Gastrocnemius medialis (tissue), 4 donors: Measurements from ENCODE around the gene RNF114. TPM values are rescaled to one million over a fixed set of nuclear protein-coding genes. Genes with fewer than 3 reads are reported as not detected.

Experiments
- ATAC-seq, 2 donors: fragments of 150-250 bp; one replicate each; pipeline ENCODE4 v1.9.1; 2016
- DNase-seq, 2 donors: peaks; one replicate each; pipeline ENCODE4 v3.0.0-alpha.2; 2019
- H3K27ac ChIP-seq, 4 donors: fragments of 200-600 bp; sonication (generic); 1 replicate in 1 of 4; 2 replicates in 3 of 4; pipeline ENCODE4 v1.5.1; 2016 to 2018; ENCODE audit warnings: mild to moderate bottlenecking in 2 of 4, moderate library complexity in 1 of 4
- H3K27me3 ChIP-seq, 3 donors: fragments of 200-600 bp; sonication (generic) in 2 of 3; 1 replicate in 1 of 3; 2 replicates in 2 of 3; pipeline versions ENCODE4 v1.5.1 to v1.6.0; 2016 to 2019; ENCODE audit warnings: mild to moderate bottlenecking in 1 of 3, moderate library complexity in 1 of 3
- H3K36me3 ChIP-seq, 2 donors: fragments of 200-600 bp; sonication (generic) in 1 of 2; one replicate each; pipeline ENCODE4 v1.5.1; 2017 to 2018
- H3K4me1 ChIP-seq, 2 donors: fragments of 200-600 bp; sonication (generic) in 1 of 2; one replicate each; pipeline ENCODE4 v1.5.1; 2016 to 2017; ENCODE audit warnings: mild to moderate bottlenecking in 2 of 2
- H3K4me3 ChIP-seq, 4 donors: fragments of 200-600 bp; sonication (generic) in 3 of 4; 1 replicate in 1 of 4; 2 replicates in 3 of 4; pipeline ENCODE4 v1.5.1; 2016 to 2019; ENCODE audit warnings: mild to moderate bottlenecking in 2 of 4
- H3K9me3 ChIP-seq, 3 donors: fragments of 200-600 bp; sonication (generic) in 2 of 3; 1 replicate in 1 of 3; 2 replicates in 2 of 3; pipeline ENCODE4 v1.5.1; 2016 to 2019
- POLR2A ChIP-seq, 2 donors: fragments of 450-650 bp; IDR thresholded peaks; one replicate each; pipeline ENCODE4 v1.6.1; 2017; ENCODE audit warnings: antibody characterized with exemption in 2 of 2, mild to moderate bottlenecking in 2 of 2, moderate library complexity in 2 of 2
- in situ Hi-C, 4 donors: fragments of 200-750 bp; cut with MboI; loops; one replicate each; pipeline versions ENCODE4 v1.15.0 to v1.8.0; 2017; ENCODE audit warnings: low sequenced_read_pairs in 4 of 4
- intact Hi-C: fragments of 100-400 bp; cut with DNase I; formaldehyde crosslinking; loops from one replicate; pipeline ENCODE4 v1.15.1; 2023; ENCODE audit warnings: low total_unique reads
- total RNA-seq, 4 donors: library from RNA; depleted of rRNA; stranded (reverse); fragments of >200 nt; gene quantifications; one replicate each; pipeline versions ENCODE4 v1.1.0 to v1.2.3, GENCODE V29; 2016
- TF ChIP-seq, protein P1 (sequence below), 5 experiments: fragments of 450-650 bp in 3 of 5; fragments of 200-600 bp in 2 of 5; sonication (generic) in 2 of 5; IDR thresholded peaks in 4 of 5; conservative IDR thresholded peaks in 1 of 5; 1 replicate in 4 of 5; 2 replicates in 1 of 5; pipeline ENCODE4 v1.5.1; 2016 to 2019; ENCODE audit warnings: antibody characterized with exemption in 5 of 5, mild to moderate bottlenecking in 3 of 5, moderate library complexity in 3 of 5

RNF114 gene
- total RNA-seq, 4 donors from 2014 or later: 133 to 216 (median 172) TPM

DNA sequence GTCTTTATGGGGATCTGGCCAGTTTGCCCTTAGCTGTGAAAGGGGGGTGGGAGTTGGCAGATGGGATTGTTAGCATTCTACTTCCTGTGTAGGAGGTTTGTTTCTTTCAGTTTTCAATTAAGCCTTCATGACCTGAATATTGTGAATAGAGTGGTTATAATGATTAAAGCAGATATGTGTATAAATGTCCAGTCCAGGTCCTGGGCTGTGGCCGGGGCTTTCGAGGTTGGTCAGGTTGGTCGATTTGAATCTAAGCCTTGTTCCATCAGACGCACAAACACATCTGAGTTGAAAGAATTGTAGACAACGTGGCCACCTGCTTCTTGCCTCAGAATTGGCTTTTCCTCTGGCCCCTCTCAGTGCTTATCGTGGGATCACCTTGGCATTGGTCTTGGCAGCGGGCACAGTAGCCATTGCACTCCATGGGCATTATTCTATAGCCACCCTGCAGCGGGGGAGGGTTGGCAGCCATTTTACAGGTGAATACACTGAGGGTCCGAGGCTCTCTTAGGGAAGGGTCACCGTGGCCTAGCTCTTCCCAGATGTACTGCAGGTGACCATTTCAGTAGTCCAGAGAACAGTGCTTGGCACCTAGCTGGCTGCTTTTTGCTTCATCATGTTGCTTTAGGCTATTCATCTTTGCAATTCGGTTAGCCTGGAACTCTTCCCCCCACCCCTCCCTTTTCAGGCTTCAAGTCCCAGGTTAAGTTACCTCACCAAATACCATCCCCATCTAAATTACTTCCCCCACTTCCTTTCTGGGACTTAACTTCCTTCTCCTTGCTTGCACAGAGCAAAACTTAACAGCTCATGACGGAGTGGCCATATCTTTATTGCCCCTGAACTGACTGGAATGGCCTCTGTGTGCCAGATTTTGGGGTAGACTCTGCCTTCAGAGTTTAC is 1.1 kb downstream of the RNF114 start:
- in situ Hi-C loops: no loop called here

DNA sequence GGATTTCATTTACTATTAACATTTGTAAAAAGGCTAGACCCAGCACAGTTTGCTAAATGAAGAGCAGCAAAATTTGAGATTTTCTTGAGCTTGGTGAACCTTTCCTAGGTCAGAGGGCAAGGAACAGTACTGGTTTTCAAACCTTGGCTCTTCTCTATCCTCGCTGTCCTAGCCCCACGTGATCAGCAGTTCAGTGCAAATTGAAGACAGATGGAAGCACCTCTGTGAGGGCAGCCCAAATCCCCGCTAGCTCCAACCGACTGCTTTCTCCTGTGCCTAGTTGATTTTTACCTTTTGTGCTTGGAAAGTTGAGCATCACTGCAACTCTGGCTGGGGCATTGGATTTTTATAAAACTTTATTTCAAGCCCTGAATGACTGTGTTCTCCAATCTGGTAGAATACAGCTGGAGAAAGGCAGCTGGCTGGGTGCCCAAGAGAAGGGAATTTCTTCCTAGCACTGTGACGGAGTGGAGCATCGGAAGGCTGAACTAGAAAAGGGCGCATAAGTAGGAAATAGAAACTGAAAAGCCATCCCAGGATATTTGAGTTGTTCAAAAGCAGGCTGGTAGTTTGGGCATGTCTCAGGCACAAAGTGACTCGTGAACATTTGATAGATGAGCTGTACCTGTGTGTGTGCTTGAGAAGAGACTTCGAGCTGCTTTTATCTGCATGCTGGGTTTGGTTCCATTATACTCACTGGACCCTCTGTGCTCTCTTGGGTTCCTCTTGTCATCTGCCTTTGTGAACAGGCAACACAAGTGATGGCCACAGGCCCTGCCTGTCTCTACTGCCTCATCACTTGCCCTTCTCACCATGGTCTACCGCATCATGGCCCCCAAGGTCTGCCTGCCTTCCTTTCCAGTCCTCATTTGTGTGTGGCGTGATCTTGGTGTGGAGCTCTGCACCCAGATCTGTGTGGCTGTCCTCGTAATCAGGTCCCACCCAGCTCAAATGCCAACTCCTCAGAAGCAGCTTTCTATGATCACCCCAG is 2.3 kb downstream of the RNF114 start:
- intact Hi-C loops: loop anchor here (10.0 kb wide), 1 partner anchor 996 kb away; the partner anchor contains the start of gene ADNP
- in situ Hi-C loops: no loop called here
- peaks cover 51 to 53% of the 10 kb centered on the region in 2 donors for H3K4me1 ChIP-seq
- no peaks in the 10 kb centered on the region for H3K27me3 ChIP-seq
- TF ChIP-seq, protein P1, sequence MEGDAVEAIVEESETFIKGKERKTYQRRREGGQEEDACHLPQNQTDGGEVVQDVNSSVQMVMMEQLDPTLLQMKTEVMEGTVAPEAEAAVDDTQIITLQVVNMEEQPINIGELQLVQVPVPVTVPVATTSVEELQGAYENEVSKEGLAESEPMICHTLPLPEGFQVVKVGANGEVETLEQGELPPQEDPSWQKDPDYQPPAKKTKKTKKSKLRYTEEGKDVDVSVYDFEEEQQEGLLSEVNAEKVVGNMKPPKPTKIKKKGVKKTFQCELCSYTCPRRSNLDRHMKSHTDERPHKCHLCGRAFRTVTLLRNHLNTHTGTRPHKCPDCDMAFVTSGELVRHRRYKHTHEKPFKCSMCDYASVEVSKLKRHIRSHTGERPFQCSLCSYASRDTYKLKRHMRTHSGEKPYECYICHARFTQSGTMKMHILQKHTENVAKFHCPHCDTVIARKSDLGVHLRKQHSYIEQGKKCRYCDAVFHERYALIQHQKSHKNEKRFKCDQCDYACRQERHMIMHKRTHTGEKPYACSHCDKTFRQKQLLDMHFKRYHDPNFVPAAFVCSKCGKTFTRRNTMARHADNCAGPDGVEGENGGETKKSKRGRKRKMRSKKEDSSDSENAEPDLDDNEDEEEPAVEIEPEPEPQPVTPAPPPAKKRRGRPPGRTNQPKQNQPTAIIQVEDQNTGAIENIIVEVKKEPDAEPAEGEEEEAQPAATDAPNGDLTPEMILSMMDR (IDR thresholded peaks at IDR 0.05 in 4 of 5, conservative IDR thresholded peaks at IDR 0.05 in 1 of 5): no peak
- no peak for TF ChIP-seq POLR2A (IDR thresholded peaks at IDR 0.05)
- DNase-seq (peak in 1 of 2 donors; percentile 28), ATAC-seq (no peak)
- peak overlapping the region; percentile 88 to 99 (median 96) for H3K4me3 ChIP-seq
- H3K36me3 ChIP-seq: peaks cover 0 to 32% of the 10 kb centered on the region in 2 donors
- H3K27ac ChIP-seq: peak overlapping the region; percentile 95 to 100 (median 98)
- H3K9me3 ChIP-seq: no peaks in the 10 kb centered on the region

More for the DNA sequence above, 1.1 kb downstream of the RNF114 start:
- H3K36me3 ChIP-seq: peaks cover 0 to 20% of the 10 kb centered on the region in 2 donors
- no peaks in the 10 kb centered on the region for H3K9me3 ChIP-seq
- peak overlapping the region; percentile 88 to 99 (median 96) for H3K4me3 ChIP-seq
- H3K27me3 ChIP-seq: no peaks in the 10 kb centered on the region
- intact Hi-C loops: loop anchor here (2.0 to 10.0 kb wide), 2 partner anchors 22 to 998 kb away; partner anchors contain the start of genes ADNP and SPATA2
- ATAC-seq: peak in 1 of 2 donors; percentile 24
- H3K27ac ChIP-seq: peak overlapping the region; percentile 95 to 100 (median 98)
- DNase-seq: peak in 1 of 2 donors; percentile 51
- TF ChIP-seq, protein P1 (IDR thresholded peaks at IDR 0.05 in 4 of 5, conservative IDR thresholded peaks at IDR 0.05 in 1 of 5): no peak
- no peak for TF ChIP-seq POLR2A (IDR thresholded peaks at IDR 0.05)
- H3K4me1 ChIP-seq: peaks cover 48 to 51% of the 10 kb centered on the region in 2 donors

DNA sequence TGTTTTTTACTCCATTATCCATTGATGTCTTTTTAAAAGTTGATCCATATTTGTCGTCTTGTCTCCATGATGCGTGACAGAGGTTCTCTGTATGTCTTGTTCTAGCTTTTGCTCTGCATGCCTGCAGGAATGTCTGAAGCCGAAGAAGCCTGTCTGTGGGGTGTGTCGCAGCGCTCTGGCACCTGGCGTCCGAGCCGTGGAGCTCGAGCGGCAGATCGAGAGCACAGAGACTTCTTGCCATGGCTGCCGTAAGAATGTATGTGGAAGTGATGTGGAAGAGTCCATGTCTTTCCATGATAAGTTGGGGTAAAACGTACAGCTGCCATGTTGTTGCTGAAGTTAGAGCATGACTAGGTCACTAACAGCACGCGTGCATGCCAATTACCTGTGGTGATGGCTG is 5.3 kb downstream of the RNF114 start:
- intact Hi-C loops (no loop called here), in situ Hi-C loops (no loop called here)
- Histone ChIP-seq H3K27ac (peak overlapping the region in 1 of 4 donors; percentile 95), H3K4me1 (peaks cover 56 to 60% of the 10 kb centered on the region in 2 donors), H3K36me3 (peaks cover 4 to 54% of the 10 kb centered on the region in 2 donors), H3K27me3 (no peaks in the 10 kb centered on the region), H3K9me3 (no peaks in the 10 kb centered on the region), H3K4me3 (no peak overlapping the region)
- no peak for TF ChIP-seq POLR2A (IDR thresholded peaks at IDR 0.05)
- TF ChIP-seq, protein P1 (IDR thresholded peaks at IDR 0.05 in 4 of 5, conservative IDR thresholded peaks at IDR 0.05 in 1 of 5): no peak
- ATAC-seq (no peak), DNase-seq (no peak)

DNA sequence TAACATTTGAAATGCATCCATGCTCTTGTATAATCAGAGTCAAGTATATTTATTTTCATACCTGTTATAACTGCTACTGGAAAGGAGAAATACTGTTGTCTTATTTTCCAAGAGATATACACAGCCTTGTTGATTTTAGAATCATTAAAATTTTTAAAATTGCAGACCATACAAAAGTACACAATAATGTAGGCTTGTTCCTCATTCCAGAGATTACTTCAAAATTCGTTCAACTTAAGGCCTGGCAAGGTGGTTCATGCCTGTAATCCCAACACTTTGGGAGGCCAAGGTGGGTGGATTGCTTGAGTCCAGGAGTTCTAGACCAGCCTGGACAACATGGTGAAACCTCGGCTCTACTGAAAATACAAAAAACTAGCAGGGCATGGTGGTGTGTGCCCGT is 6.1 kb downstream of the RNF114 start:
- Histone ChIP-seq H3K27ac (no peak overlapping the region), H3K9me3 (no peaks in the 10 kb centered on the region), H3K4me3 (no peak overlapping the region), H3K4me1 (peaks cover 53 to 58% of the 10 kb centered on the region in 2 donors), H3K36me3 (peaks cover 5 to 63% of the 10 kb centered on the region in 2 donors), H3K27me3 (no peaks in the 10 kb centered on the region)
- intact Hi-C loops: no loop called here
- ATAC-seq (no peak), DNase-seq (no peak)
- in situ Hi-C loops: no loop called here
- TF ChIP-seq, protein P1 (IDR thresholded peaks at IDR 0.05 in 4 of 5, conservative IDR thresholded peaks at IDR 0.05 in 1 of 5): no peak
- TF ChIP-seq POLR2A (IDR thresholded peaks at IDR 0.05): no peak
